T-helper 1 cell (primary cell): Measurements from ENCODE around the gene LAX1.
"Not testable (repeated sequence)": the region's sequence is repeated elsewhere in the genome, so short reads cannot be mapped to it uniquely, and the experiment has no call there.

Experiments
- DNase-seq, 5 donors: peaks; one replicate each; pipeline ENCODE4 v3.0.0-alpha.2; 2012 to 2020

The LAX1 gene

GRCh38 chr1:203769505-203770343 lies 4.7 kb downstream of the LAX1 start:
- no peak for DNase-seq

GRCh38 chr1:203771901-203772301 lies 6.9 kb downstream of the LAX1 start:
- no peak for DNase-seq

GRCh38 chr1:203772836-203773235 lies 7.9 kb downstream of the LAX1 start:
- DNase-seq = no peak

- DNase-seq = no peak
Observed at GRCh38 chr1:203776636-203777035, 11.7 kb downstream of the LAX1 start.

GRCh38 chr1:203777596-203777995 lies 12.6 kb downstream of the LAX1 start:
- DNase-seq = no peak

GRCh38 chr1:203778146-203778545 lies 13.2 kb downstream of the LAX1 start:
- DNase-seq = no peak

- no peak for DNase-seq
Observed at GRCh38 chr1:203778789-203779188, 13.8 kb downstream of the LAX1 start.

- no peak for DNase-seq
Observed at GRCh38 chr1:203781962-203782361, 17.0 kb downstream of the LAX1 start.

GRCh38 chr1:203789966-203790365 lies 25.0 kb downstream of the LAX1 start:
- no peak for DNase-seq

GRCh38 chr1:203791498-203791897 lies 26.5 kb downstream of the LAX1 start:
- no peak for DNase-seq

- no peak for DNase-seq
Observed at GRCh38 chr1:203792486-203792885, 27.5 kb downstream of the LAX1 start.

- not testable (repeated sequence) for DNase-seq
Observed at GRCh38 chr1:203793561-203793960, 28.6 kb downstream of the LAX1 start.

GRCh38 chr1:203794764-203795440 lies 29.9 kb downstream of the LAX1 start:
- no peak for DNase-seq

GRCh38 chr1:203795441-203796235 lies 30.7 kb downstream of the LAX1 start, which contains the start of the genes ZBED6 and ZC3H11A:
Gene ZBED6 (plus strand): TSS chr1:203795623. CDS start chr1:203797523, 1,900 bp downstream.
Gene ZC3H11A (plus strand): TSS chr1:203795623. CDS start chr1:203817071, 21,448 bp downstream.
- peak; percentile 97 to 99 (median 98) for DNase-seq

GRCh38 chr1:203796236-203796605 lies 31.2 kb downstream of the LAX1 start:
- DNase-seq = peak in 3 of 5 donors; percentile 3 to 40 (median 5)

- no peak for DNase-seq
Observed at GRCh38 chr1:203797216-203797615, 32.2 kb downstream of the LAX1 start.

GRCh38 chr1:203797948-203798655 lies 33.1 kb downstream of the LAX1 start:
- no peak for DNase-seq

- no peak for DNase-seq
Observed at GRCh38 chr1:203799157-203799556, 34.2 kb downstream of the LAX1 start.

- DNase-seq = no peak
Observed at GRCh38 chr1:203799971-203800370, 35.0 kb downstream of the LAX1 start.

GRCh38 chr1:203805689-203806088 lies 40.7 kb downstream of the LAX1 start:
- no peak for DNase-seq

GRCh38 chr1:203807196-203807595 lies 42.2 kb downstream of the LAX1 start:
- DNase-seq = no peak

GRCh38 chr1:203813581-203814341 lies 48.8 kb downstream of the LAX1 start:
- DNase-seq = no peak
